ENCODE results near the gene CLIP2.

Gene CLIP2

DNA sequence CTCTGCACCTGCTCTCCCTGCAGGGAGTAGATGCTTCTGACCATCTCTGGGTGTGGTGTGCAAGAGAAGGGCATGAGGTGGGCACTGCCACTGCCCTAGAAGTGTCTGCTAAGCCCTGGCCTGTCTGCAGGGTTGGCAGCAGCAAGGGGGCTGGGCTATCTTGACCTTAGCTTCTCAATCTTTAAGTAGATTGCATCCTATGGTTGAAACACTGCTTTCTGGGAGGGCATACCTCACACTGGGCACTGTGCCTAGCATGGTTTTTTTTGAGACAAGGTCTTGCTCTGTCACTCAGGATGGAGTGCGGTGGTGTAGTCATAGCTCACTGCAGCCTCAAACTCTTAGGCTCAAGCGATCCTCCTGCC is 54.9 kb downstream of the CLIP2 start:
- TF ChIP-seq, protein P1, sequence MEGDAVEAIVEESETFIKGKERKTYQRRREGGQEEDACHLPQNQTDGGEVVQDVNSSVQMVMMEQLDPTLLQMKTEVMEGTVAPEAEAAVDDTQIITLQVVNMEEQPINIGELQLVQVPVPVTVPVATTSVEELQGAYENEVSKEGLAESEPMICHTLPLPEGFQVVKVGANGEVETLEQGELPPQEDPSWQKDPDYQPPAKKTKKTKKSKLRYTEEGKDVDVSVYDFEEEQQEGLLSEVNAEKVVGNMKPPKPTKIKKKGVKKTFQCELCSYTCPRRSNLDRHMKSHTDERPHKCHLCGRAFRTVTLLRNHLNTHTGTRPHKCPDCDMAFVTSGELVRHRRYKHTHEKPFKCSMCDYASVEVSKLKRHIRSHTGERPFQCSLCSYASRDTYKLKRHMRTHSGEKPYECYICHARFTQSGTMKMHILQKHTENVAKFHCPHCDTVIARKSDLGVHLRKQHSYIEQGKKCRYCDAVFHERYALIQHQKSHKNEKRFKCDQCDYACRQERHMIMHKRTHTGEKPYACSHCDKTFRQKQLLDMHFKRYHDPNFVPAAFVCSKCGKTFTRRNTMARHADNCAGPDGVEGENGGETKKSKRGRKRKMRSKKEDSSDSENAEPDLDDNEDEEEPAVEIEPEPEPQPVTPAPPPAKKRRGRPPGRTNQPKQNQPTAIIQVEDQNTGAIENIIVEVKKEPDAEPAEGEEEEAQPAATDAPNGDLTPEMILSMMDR (tag by site-specific recombination; IDR thresholded peaks at IDR 0.05): no peak
- Histone ChIP-seq H3K4me3 (ENCODE audit: low read depth, low read length) (no peak overlapping the region), H3K36me3 (ENCODE audit: control insufficient read depth in 2 of 2, insufficient read depth in 1 of 2, low read length in 2 of 2) (no peaks in the 10 kb centered on the region), H3K4me1 (ENCODE audit: control insufficient read depth, insufficient read depth, low read length) (no peaks in the 10 kb centered on the region), H3K9me3 (ENCODE audit: control insufficient read depth, insufficient read depth, low read depth, low read length) (no peaks in the 10 kb centered on the region), H3K27ac (ENCODE audit: extremely low read depth, low read depth, low read length) (no peak overlapping the region)
- POLR2A ChIA-PET: no interaction called here
- CTCF ChIA-PET: no interaction called here

DNA sequence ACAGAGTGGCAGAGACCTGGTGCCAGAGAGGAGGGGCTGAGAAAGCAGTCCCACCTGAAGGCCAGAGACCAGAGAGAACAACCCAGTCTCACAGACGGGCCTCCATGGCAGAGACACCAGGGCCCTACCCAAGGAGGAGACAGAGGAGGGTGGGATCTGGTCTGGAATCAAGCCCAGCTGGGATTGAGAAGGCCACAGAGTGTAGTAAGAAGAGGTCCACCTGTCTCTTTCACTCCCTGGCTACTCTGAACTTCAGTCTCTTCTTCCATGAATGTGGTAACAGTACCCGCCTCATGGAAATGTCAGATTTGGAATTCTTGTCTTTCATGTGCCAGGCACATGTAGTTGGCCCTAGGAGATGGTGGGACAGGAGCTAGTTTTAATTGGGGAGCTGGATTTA is 55.6 kb downstream of the CLIP2 start:
- Histone ChIP-seq H3K27ac (ENCODE audit: extremely low read depth, low read depth, low read length) (no peak overlapping the region), H3K4me3 (ENCODE audit: low read depth, low read length) (no peak overlapping the region), H3K9me3 (ENCODE audit: control insufficient read depth, insufficient read depth, low read depth, low read length) (no peaks in the 10 kb centered on the region), H3K36me3 (ENCODE audit: control insufficient read depth in 2 of 2, insufficient read depth in 1 of 2, low read length in 2 of 2) (no peaks in the 10 kb centered on the region), H3K4me1 (ENCODE audit: control insufficient read depth, insufficient read depth, low read length) (no peaks in the 10 kb centered on the region)
- POLR2A ChIA-PET: no interaction called here
- TF ChIP-seq ZNF544 (tag by site-specific recombination; IDR thresholded peaks at IDR 0.05) (no peak), KLF8 (tag by site-specific recombination; IDR thresholded peaks at IDR 0.05) (no peak), ZNF155 (tag by site-specific recombination; IDR thresholded peaks at IDR 0.05) (no peak), ZBTB48 (tag by site-specific recombination; IDR thresholded peaks at IDR 0.05) (no peak), ZNF670 (tag by site-specific recombination; IDR thresholded peaks at IDR 0.05; ENCODE audit: low read depth) (no peak), ZNF658 (tag by site-specific recombination; IDR thresholded peaks at IDR 0.05) (no peak), ZNF621 (tag by site-specific recombination; IDR thresholded peaks at IDR 0.05) (no peak), MEIS1 (CRISPR knock-in tag; IDR thresholded peaks at IDR 0.05; ENCODE audit: borderline replicate concordance) (no peak), BCL11B (tag by site-specific recombination; IDR thresholded peaks at IDR 0.05; ENCODE audit: low read depth) (no peak), SCRT2 (tag by site-specific recombination; IDR thresholded peaks at IDR 0.05) (no peak)
- TF ChIP-seq, protein P2, sequence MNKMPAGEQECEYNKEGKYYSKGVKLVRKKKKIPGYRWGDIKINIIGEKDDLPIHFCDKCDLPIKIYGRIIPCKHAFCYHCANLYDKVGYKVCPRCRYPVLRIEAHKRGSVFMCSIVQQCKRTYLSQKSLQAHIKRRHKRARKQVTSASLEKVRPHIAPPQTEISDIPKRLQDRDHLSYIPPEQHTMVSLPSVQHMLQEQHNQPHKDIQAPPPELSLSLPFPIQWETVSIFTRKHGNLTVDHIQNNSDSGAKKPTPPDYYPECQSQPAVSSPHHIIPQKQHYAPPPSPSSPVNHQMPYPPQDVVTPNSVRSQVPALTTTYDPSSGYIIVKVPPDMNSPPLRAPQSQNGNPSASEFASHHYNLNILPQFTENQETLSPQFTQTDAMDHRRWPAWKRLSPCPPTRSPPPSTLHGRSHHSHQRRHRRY (tag by site-specific recombination; IDR thresholded peaks at IDR 0.05): no peak
- CTCF ChIA-PET: no interaction called here

DNA sequence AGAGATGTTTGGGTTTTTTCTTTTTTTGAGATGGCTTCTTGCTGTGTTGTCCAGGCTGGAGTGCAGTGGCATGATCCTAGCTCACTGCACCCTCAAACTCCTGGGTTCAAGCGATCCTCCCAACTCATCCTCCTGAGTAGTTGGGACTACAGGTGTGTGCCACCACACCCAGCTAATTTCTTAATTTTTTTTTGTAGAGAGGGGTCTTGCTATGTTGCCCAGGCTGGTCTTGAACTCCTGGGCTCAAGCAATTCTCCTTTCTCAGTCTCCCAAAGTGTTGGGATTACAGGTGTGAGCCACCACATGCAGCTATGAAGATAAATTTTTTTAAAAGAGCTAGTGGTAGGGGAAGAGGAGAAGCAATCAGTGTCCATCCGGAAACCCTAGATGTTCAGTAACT is 56.8 kb downstream of the CLIP2 start:
- Histone ChIP-seq H3K9me3 (ENCODE audit: control insufficient read depth, insufficient read depth, low read depth, low read length) (no peaks in the 10 kb centered on the region), H3K27ac (ENCODE audit: extremely low read depth, low read depth, low read length) (no peak overlapping the region), H3K4me1 (ENCODE audit: control insufficient read depth, insufficient read depth, low read length) (no peaks in the 10 kb centered on the region), H3K36me3 (ENCODE audit: control insufficient read depth in 2 of 2, insufficient read depth in 1 of 2, low read length in 2 of 2) (no peaks in the 10 kb centered on the region), H3K4me3 (ENCODE audit: low read depth, low read length) (no peak overlapping the region)
- POLR2A ChIA-PET: no interaction called here
- CTCF ChIA-PET: no interaction called here
- TF ChIP-seq, protein P3, sequence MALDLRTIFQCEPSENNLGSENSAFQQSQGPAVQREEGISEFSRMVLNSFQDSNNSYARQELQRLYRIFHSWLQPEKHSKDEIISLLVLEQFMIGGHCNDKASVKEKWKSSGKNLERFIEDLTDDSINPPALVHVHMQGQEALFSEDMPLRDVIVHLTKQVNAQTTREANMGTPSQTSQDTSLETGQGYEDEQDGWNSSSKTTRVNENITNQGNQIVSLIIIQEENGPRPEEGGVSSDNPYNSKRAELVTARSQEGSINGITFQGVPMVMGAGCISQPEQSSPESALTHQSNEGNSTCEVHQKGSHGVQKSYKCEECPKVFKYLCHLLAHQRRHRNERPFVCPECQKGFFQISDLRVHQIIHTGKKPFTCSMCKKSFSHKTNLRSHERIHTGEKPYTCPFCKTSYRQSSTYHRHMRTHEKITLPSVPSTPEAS (tag by site-specific recombination; IDR thresholded peaks at IDR 0.05): no peak
- TF ChIP-seq MYNN (tag by site-specific recombination; IDR thresholded peaks at IDR 0.05; ENCODE audit: borderline replicate concordance): no peak
- no peak for TF ChIP-seq KLF1 (tag by site-specific recombination; IDR thresholded peaks at IDR 0.05)
- TF ChIP-seq ZNF121 (tag by site-specific recombination; IDR thresholded peaks at IDR 0.05): peak; percentile 57; the same call in 1 of the 2 replicates

DNA sequence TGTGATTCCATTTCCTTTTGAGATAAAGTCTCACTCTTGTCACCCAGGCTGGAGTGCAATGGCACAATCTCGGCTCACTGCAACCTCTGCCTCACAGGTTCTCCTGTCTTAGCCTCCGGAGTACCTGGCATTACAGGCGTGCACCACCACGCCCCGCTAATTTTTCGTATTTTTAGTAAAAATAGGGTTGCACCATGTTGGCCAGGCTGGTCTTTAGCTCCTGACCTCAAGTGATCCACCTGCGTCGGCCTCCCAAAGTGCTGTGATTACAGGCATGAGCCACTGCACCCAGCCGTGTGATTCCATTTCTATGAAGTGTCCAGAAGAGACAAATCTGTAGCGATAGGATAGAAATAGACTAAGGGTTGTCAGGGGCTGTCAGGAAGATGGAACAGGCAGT is 60.4 kb downstream of the CLIP2 start:
- CTCF ChIA-PET: no interaction called here

More for the DNA sequence above, 60.4 kb downstream of the CLIP2 start:
- POLR2A ChIA-PET: no interaction called here
- TF ChIP-seq ZFP69B (tag by site-specific recombination; IDR thresholded peaks at IDR 0.05) (no peak), ZNF777 (tag by site-specific recombination; IDR thresholded peaks at IDR 0.05; ENCODE audit: borderline replicate concordance) (no peak)
- Histone ChIP-seq H3K36me3 (ENCODE audit: control insufficient read depth in 2 of 2, insufficient read depth in 1 of 2, low read length in 2 of 2) (peaks cover 0 to 4% of the 10 kb centered on the region in 2 experiments; a peak in 1 of 3 replicates), H3K27ac (ENCODE audit: extremely low read depth, low read depth, low read length) (no peak overlapping the region), H3K9me3 (ENCODE audit: control insufficient read depth, insufficient read depth, low read depth, low read length) (no peaks in the 10 kb centered on the region), H3K4me3 (ENCODE audit: low read depth, low read length) (no peak overlapping the region), H3K4me1 (ENCODE audit: control insufficient read depth, insufficient read depth, low read length) (no peaks in the 10 kb centered on the region)

All from HEK293 (cell line).